Measurements from ENCODE around the gene ABLIM2. TPM values are rescaled to one million over a fixed set of nuclear protein-coding genes. Genes with fewer than 3 reads are reported as not detected.
A peak's percentile ranks its signal among the peaks of the same experiment; 100 is the strongest.

The ABLIM2 gene
- total RNA-seq, 2 experiments from 2014 or later: 0.32 to 0.54 TPM

GRCh38 chr4:8119877-8120276 lies 38.7 kb downstream of the ABLIM2 start:
- TF ChIP-seq CTCF (IDR thresholded peaks at IDR 0.05): no peak
- intact Hi-C loops (cut with micrococcal nuclease): no loop called here
- no peak for ATAC-seq

GRCh38 chr4:8118531-8118930 lies 40.1 kb downstream of the ABLIM2 start:
- H3K4me3 Mint-ChIP-seq: no peak overlapping the region
- CTCF ChIA-PET: no interaction called here
- POLR2A ChIA-PET: no interaction called here

More at GRCh38 chr4:8119877-8120276, 38.7 kb downstream of the ABLIM2 start:
- Mint-ChIP-seq H3K9me3 (no peaks in the 10 kb centered on the region), H3K36me3 (ENCODE audit: low read depth) (no peaks in the 10 kb centered on the region), H3K27me3 (no peaks in the 10 kb centered on the region), H3K4me3 (no peak overlapping the region), H3K27ac (no peak overlapping the region), H3K4me1 (ENCODE audit: low read depth) (peaks cover 20% of the 10 kb centered on the region)
- no peak for DNase-seq
- ChIA-PET CTCF (no interaction called here), POLR2A (no interaction called here)

GRCh38 chr4:8118035-8118434 lies 40.6 kb downstream of the ABLIM2 start:
- H3K4me1 Mint-ChIP-seq (ENCODE audit: low read depth): peaks cover 20% of the 10 kb centered on the region
- H3K9me3 Mint-ChIP-seq: no peaks in the 10 kb centered on the region
- no peaks in the 10 kb centered on the region for H3K36me3 Mint-ChIP-seq (ENCODE audit: low read depth)
- no peak overlapping the region for H3K4me3 Mint-ChIP-seq
- ChIA-PET POLR2A (no interaction called here), CTCF (no interaction called here)
- DNase-seq (no peak), ATAC-seq (no peak)
- no peak for TF ChIP-seq CTCF (IDR thresholded peaks at IDR 0.05)
- H3K27me3 Mint-ChIP-seq: no peaks in the 10 kb centered on the region
- intact Hi-C loops (cut with micrococcal nuclease): no loop called here
- no peak overlapping the region for H3K27ac Mint-ChIP-seq

More at GRCh38 chr4:8118531-8118930, 40.1 kb downstream of the ABLIM2 start:
- intact Hi-C loops (cut with micrococcal nuclease): no loop called here
- Mint-ChIP-seq H3K9me3 (no peaks in the 10 kb centered on the region), H3K27ac (no peak overlapping the region), H3K4me1 (ENCODE audit: low read depth) (peaks cover 20% of the 10 kb centered on the region), H3K27me3 (no peaks in the 10 kb centered on the region), H3K36me3 (ENCODE audit: low read depth) (no peaks in the 10 kb centered on the region)
- DNase-seq (no peak), ATAC-seq (no peak)
- TF ChIP-seq CTCF (IDR thresholded peaks at IDR 0.05): no peak

DNA sequence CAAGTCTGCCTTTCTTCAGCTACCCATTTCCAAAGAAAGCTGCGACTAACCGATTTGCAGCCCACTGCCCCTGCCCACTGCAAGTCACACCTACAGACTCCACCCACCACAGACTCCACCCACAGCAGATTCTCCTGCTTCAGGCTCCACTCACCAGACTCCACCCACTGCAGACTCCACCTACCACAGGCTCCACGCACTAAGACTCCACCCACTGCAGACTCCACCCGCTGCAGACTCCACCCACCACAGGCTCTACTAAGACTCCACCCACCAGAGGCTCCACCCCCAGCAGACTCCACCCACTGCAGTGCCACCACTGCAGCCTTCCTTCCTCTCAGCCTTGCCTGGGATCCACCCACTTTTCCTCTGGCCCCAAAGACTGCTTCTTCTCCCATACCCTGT lies 41.3 kb downstream of the ABLIM2 start:
- CTCF ChIA-PET: no interaction called here
- intact Hi-C loops (cut with micrococcal nuclease): no loop called here
- H3K27me3 Mint-ChIP-seq: no peaks in the 10 kb centered on the region

DNA sequence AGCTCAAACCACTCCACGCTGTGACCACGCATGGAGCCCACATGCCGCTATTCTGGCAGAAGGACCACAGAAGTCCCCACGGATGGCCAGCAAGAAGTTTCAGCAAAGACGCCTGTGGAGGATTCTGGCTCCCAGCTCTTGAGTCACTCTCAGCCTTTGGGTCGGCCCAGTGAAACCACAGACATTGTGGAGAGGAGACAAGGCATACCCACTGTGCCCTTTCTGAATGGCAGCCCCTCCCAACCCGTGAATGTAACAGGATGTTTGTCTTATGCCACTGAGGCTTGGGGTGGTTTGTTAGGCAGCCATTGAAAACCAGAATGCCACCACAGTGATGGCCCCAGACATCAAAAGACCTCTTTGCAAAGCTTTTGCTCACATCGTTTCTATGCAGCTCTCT lies 42.7 kb downstream of the ABLIM2 start:
- Mint-ChIP-seq H3K27me3 (no peaks in the 10 kb centered on the region), H3K4me3 (no peak overlapping the region), H3K36me3 (ENCODE audit: low read depth) (no peaks in the 10 kb centered on the region), H3K27ac (no peak overlapping the region), H3K9me3 (no peaks in the 10 kb centered on the region), H3K4me1 (ENCODE audit: low read depth) (peaks cover 20% of the 10 kb centered on the region)
- intact Hi-C loops (cut with micrococcal nuclease): no loop called here
- ATAC-seq: peak; percentile 61
- CTCF ChIA-PET: no interaction called here
- DNase-seq: peak; percentile 49
- TF ChIP-seq CTCF (IDR thresholded peaks at IDR 0.05): no peak
- POLR2A ChIA-PET: interaction anchor here (1.0 kb wide), 1 partner anchor 32 kb away, joined by 3 read pairs; no protein-coding TSS in a partner anchor

More for the DNA sequence above, 41.3 kb downstream of the ABLIM2 start:
- no peaks in the 10 kb centered on the region for H3K9me3 Mint-ChIP-seq
- H3K4me3 Mint-ChIP-seq: no peak overlapping the region
- ATAC-seq (peak; percentile 92), DNase-seq (peak; percentile 72)
- TF ChIP-seq CTCF (IDR thresholded peaks at IDR 0.05): no peak
- no peaks in the 10 kb centered on the region for H3K36me3 Mint-ChIP-seq (ENCODE audit: low read depth)
- POLR2A ChIA-PET: no interaction called here
- H3K27ac Mint-ChIP-seq: no peak overlapping the region
- H3K4me1 Mint-ChIP-seq (ENCODE audit: low read depth): peaks cover 20% of the 10 kb centered on the region

Data from activated CD8-positive, alpha-beta T cell treated with anti-CD3 and anti-CD28 coated beads for 36 hours (primary cell).